ENCODE data around the gene PHC3. TPM values are rescaled to one million over a fixed set of nuclear protein-coding genes. Genes with fewer than 3 reads are reported as not detected.
"Not testable (repeated sequence)": the region's sequence is repeated elsewhere in the genome, so short reads cannot be mapped to it uniquely, and the experiment has no call there.

PHC3 gene
- total RNA-seq, 6 experiments from 2014 or later, result 38.8 to 61.3 (median 55.7) TPM

GRCh38 chr3:170128977-170129431 is 52.5 kb downstream of the PHC3 start:
- H3K36me3 Mint-ChIP-seq (ENCODE audit: low read depth), result peaks cover 33% of the 10 kb centered on the region
- TF ChIP-seq CTCF (IDR thresholded peaks at IDR 0.05), result no peak
- peak overlapping the region; percentile 1; the same call in 1 of the 2 replicates for H3K4me3 Mint-ChIP-seq

GRCh38 chr3:170128259-170128976 is 53.1 kb downstream of the PHC3 start:
- Mint-ChIP-seq H3K36me3 (ENCODE audit: low read depth) (peaks cover 28% of the 10 kb centered on the region), H3K27me3 (ENCODE audit: insufficient read depth) (no peaks in the 10 kb centered on the region), H3K4me3 (no peak overlapping the region), H3K27ac (peak overlapping the region; percentile 70), H3K9me3 (no peaks in the 10 kb centered on the region), H3K4me1 (ENCODE audit: low read depth) (peaks cover 17% of the 10 kb centered on the region)
- no peak for TF ChIP-seq CTCF (IDR thresholded peaks at IDR 0.05)
- no peak for DNase-seq

More at GRCh38 chr3:170128977-170129431, 52.5 kb downstream of the PHC3 start:
- Mint-ChIP-seq H3K27ac (peak overlapping the region; percentile 70), H3K9me3 (no peaks in the 10 kb centered on the region), H3K27me3 (ENCODE audit: insufficient read depth) (no peaks in the 10 kb centered on the region), H3K4me1 (ENCODE audit: low read depth) (peaks cover 17% of the 10 kb centered on the region)
- peak; percentile 30 for DNase-seq

- no peaks in the 10 kb centered on the region for H3K9me3 Mint-ChIP-seq
- H3K4me3 Mint-ChIP-seq, result no peak overlapping the region
- H3K4me1 Mint-ChIP-seq (ENCODE audit: low read depth), result no peaks in the 10 kb centered on the region
- peak; percentile 14 for DNase-seq
- peak; percentile 58 for TF ChIP-seq CTCF (IDR thresholded peaks at IDR 0.05)
- no peak overlapping the region for H3K27ac Mint-ChIP-seq
- H3K27me3 Mint-ChIP-seq (ENCODE audit: insufficient read depth), result no peaks in the 10 kb centered on the region; the same call in 1 of the 2 replicates
- peaks cover 24% of the 10 kb centered on the region for H3K36me3 Mint-ChIP-seq (ENCODE audit: low read depth)
These were observed 64.4 kb downstream of the PHC3 start for GRCh38 chr3:170117134-170117533.

- not testable (repeated sequence) for H3K27me3 Mint-ChIP-seq (ENCODE audit: insufficient read depth); H3K9me3 Mint-ChIP-seq; DNase-seq; H3K4me3 Mint-ChIP-seq; H3K27ac Mint-ChIP-seq; H3K4me1 Mint-ChIP-seq (ENCODE audit: low read depth)
- H3K36me3 Mint-ChIP-seq (ENCODE audit: low read depth), result peaks cover 26% of the 10 kb centered on the region
These were observed 67.4 kb downstream of the PHC3 start for GRCh38 chr3:170114165-170114564.

GRCh38 chr3:170111147-170111771 is 70.3 kb downstream of the PHC3 start:
- H3K27me3 Mint-ChIP-seq (ENCODE audit: insufficient read depth), result no peaks in the 10 kb centered on the region; the same call in 1 of the 2 replicates
- H3K27ac Mint-ChIP-seq, result no peak overlapping the region
- H3K36me3 Mint-ChIP-seq (ENCODE audit: low read depth), result peaks cover 22% of the 10 kb centered on the region
- TF ChIP-seq CTCF (IDR thresholded peaks at IDR 0.05), result no peak
- no peak for DNase-seq
- no peaks in the 10 kb centered on the region for H3K9me3 Mint-ChIP-seq
- H3K4me3 Mint-ChIP-seq, result no peak overlapping the region
- H3K4me1 Mint-ChIP-seq (ENCODE audit: low read depth), result no peaks in the 10 kb centered on the region
